Measurements from ENCODE around the gene VEZT. TPM values are rescaled to one million over a fixed set of nuclear protein-coding genes. Genes with fewer than 3 reads are reported as not detected.

Gene VEZT
- total and polyA plus RNA-seq, 2 donors (not counting 1 experiment from before 2014, with no cell fraction given), result 76.6 to 123 TPM

GRCh38 chr12:95204141-95204866 is 13.3 kb upstream of the VEZT start:
- Histone ChIP-seq H3K4me2 (ENCODE audit: extremely low read depth, insufficient read depth, low read length) (no peak overlapping the region), H3K36me3 (ENCODE audit: control insufficient read depth, insufficient read depth, low read length) (no peaks in the 10 kb centered on the region), H2AFZ (ENCODE audit: low read length) (peak overlapping the region; percentile 13), H3K9me3 (ENCODE audit: control insufficient read depth, insufficient read depth, low read depth, low read length) (no peaks in the 10 kb centered on the region), H3K9ac (ENCODE audit: insufficient read depth, low read length) (no peak overlapping the region), H3K27ac (ENCODE audit: insufficient read depth, low read length) (peak overlapping the region; percentile 57), H3K4me1 (ENCODE audit: control insufficient read depth, extremely low read depth, insufficient read depth, low read length) (peaks cover 22% of the 10 kb centered on the region), H3K27me3 (ENCODE audit: control insufficient read depth, insufficient read depth, low read length) (no peaks in the 10 kb centered on the region), H3K4me3 (replicated peaks in 1 of 4; ENCODE audit: control extremely low read depth in 1 of 4, insufficient read depth in 1 of 4, low read depth in 3 of 4, low read length in 4 of 4) (no peak overlapping the region), H3K79me2 (ENCODE audit: control insufficient read depth, insufficient read depth, low read length) (no peaks in the 10 kb centered on the region), H4K20me1 (ENCODE audit: control insufficient read depth, extremely low read depth, insufficient read depth, low read length) (no peaks in the 10 kb centered on the region)
- peak; percentile 81 to 95 for DNase-seq (ENCODE audit: low read depth in 2 of 2)
- TF ChIP-seq CTCF (conservative IDR thresholded peaks at IDR 0.05 in 1 of 2, IDR thresholded peaks at IDR 0.05 in 1 of 2; ENCODE audit: low read depth in 1 of 2, low read length in 2 of 2), result no peak
- TF ChIP-seq EZH2 (IDR thresholded peaks at IDR 0.05; ENCODE audit: low read length, missing control alignments), result no peak

- no peak overlapping the region for H2AFZ ChIP-seq (ENCODE audit: low read length)
- no peak for DNase-seq (ENCODE audit: low read depth in 2 of 2)
Measured at GRCh38 chr12:95205016-95205624, 12.5 kb upstream of the VEZT start.

More at GRCh38 chr12:95205016-95205624, 12.5 kb upstream of the VEZT start:
- H3K27me3 ChIP-seq (ENCODE audit: control insufficient read depth, insufficient read depth, low read length), result no peaks in the 10 kb centered on the region
- H3K4me1 ChIP-seq (ENCODE audit: control insufficient read depth, extremely low read depth, insufficient read depth, low read length), result peaks cover 22% of the 10 kb centered on the region
- peak overlapping the region; percentile 49 for H3K4me2 ChIP-seq (ENCODE audit: extremely low read depth, insufficient read depth, low read length)
- TF ChIP-seq CTCF (conservative IDR thresholded peaks at IDR 0.05 in 1 of 2, IDR thresholded peaks at IDR 0.05 in 1 of 2; ENCODE audit: low read depth in 1 of 2, low read length in 2 of 2), result no peak
- H3K9me3 ChIP-seq (ENCODE audit: control insufficient read depth, insufficient read depth, low read depth, low read length), result no peaks in the 10 kb centered on the region
- H3K4me3 ChIP-seq (replicated peaks in 1 of 4; ENCODE audit: control extremely low read depth in 1 of 4, insufficient read depth in 1 of 4, low read depth in 3 of 4, low read length in 4 of 4), result no peak overlapping the region
- no peaks in the 10 kb centered on the region for H3K36me3 ChIP-seq (ENCODE audit: control insufficient read depth, insufficient read depth, low read length)
- no peak overlapping the region for H3K9ac ChIP-seq (ENCODE audit: insufficient read depth, low read length)
- H4K20me1 ChIP-seq (ENCODE audit: control insufficient read depth, extremely low read depth, insufficient read depth, low read length), result no peaks in the 10 kb centered on the region
- no peaks in the 10 kb centered on the region for H3K79me2 ChIP-seq (ENCODE audit: control insufficient read depth, insufficient read depth, low read length)
- peak overlapping the region; percentile 57 for H3K27ac ChIP-seq (ENCODE audit: insufficient read depth, low read length)
